SJSA1 (cell line): Measurements from ENCODE around the gene IMMP2L. TPM values are rescaled to one million over a fixed set of nuclear protein-coding genes. Genes with fewer than 3 reads are reported as not detected.
A peak's percentile ranks its signal among the peaks of the same experiment; 100 is the strongest.

Experiments used
- DNase-seq, 2 experiments: peaks; one replicate each; pipeline ENCODE4 v3.0.0-alpha.2; 2015 to 2020; ENCODE audit warnings: low spot score in 2 of 2, low read depth in 1 of 2
- H3K27ac ChIP-seq: fragments of 250-450 bp; sonication (Bioruptor Pico); 2 replicates; pipeline ENCODE4 v1.5.1; 2020; ENCODE audit warnings: mild to moderate bottlenecking, moderate library complexity
- H3K27me3 ChIP-seq: fragments of 250-450 bp; sonication (Bioruptor Pico); replicated peaks from 2 replicates; pipeline ENCODE4 v1.5.1; 2020; ENCODE audit warnings: mild to moderate bottlenecking, moderate library complexity
- H3K36me3 ChIP-seq: fragments of 250-450 bp; sonication (Bioruptor Pico); 2 replicates; pipeline ENCODE4 v1.5.1; 2020; ENCODE audit warnings: mild to moderate bottlenecking
- H3K4me1 ChIP-seq: fragments of 250-450 bp; sonication (Bioruptor Pico); replicated peaks from 2 replicates; pipeline ENCODE4 v1.6.1; 2021; ENCODE audit warnings: mild to moderate bottlenecking
- H3K4me3 ChIP-seq: fragments of 250-450 bp; sonication (Bioruptor Pico); 2 replicates; pipeline ENCODE4 v1.5.1; 2020; ENCODE audit warnings: mild to moderate bottlenecking
- H3K9me3 ChIP-seq: fragments of 250-450 bp; sonication (Bioruptor Pico); replicated peaks from 2 replicates; pipeline ENCODE4 v1.5.1; 2020; ENCODE audit warnings: mild to moderate bottlenecking
- total RNA-seq: library from RNA; depleted of rRNA; stranded (reverse); fragments of >200 nt; shearing (Covaris generic); gene quantifications from 2 replicates; pipeline ENCODE4 v1.2.3, GENCODE V29; 2014

Gene IMMP2L
- total RNA-seq, 1 experiment from 2014 or later, result 16.2 TPM

- peak overlapping the region; percentile 81 for H3K27ac ChIP-seq
- no peak for DNase-seq
- no peaks in the 10 kb centered on the region for H3K27me3 ChIP-seq
- H3K4me1 ChIP-seq, result peaks cover 28% of the 10 kb centered on the region
- H3K36me3 ChIP-seq, result no peaks in the 10 kb centered on the region
- no peaks in the 10 kb centered on the region for H3K9me3 ChIP-seq
- no peak overlapping the region for H3K4me3 ChIP-seq
These were observed 423.7 kb downstream of the IMMP2L start for GRCh38 chr7:111138586-111138985.

GRCh38 chr7:111138193-111138569 is 424.1 kb downstream of the IMMP2L start:
- no peaks in the 10 kb centered on the region for H3K36me3 ChIP-seq
- H3K4me1 ChIP-seq, result peaks cover 31% of the 10 kb centered on the region
- no peaks in the 10 kb centered on the region for H3K9me3 ChIP-seq
- peak overlapping the region; percentile 81 for H3K27ac ChIP-seq
- no peak overlapping the region for H3K4me3 ChIP-seq
- peak; percentile 84 to 93 for DNase-seq
- no peaks in the 10 kb centered on the region for H3K27me3 ChIP-seq

GRCh38 chr7:111137296-111138192 is 424.7 kb downstream of the IMMP2L start:
- Histone ChIP-seq H3K4me1 (peaks cover 37% of the 10 kb centered on the region), H3K27ac (peak overlapping the region; percentile 81), H3K4me3 (no peak overlapping the region), H3K36me3 (no peaks in the 10 kb centered on the region), H3K9me3 (no peaks in the 10 kb centered on the region), H3K27me3 (no peaks in the 10 kb centered on the region)
- peak in 1 of 2 experiments; percentile 68 for DNase-seq

- H3K4me3 ChIP-seq, result no peak overlapping the region
- H3K36me3 ChIP-seq, result no peaks in the 10 kb centered on the region
- H3K27me3 ChIP-seq, result no peaks in the 10 kb centered on the region
- H3K27ac ChIP-seq, result no peak overlapping the region
- H3K4me1 ChIP-seq, result peaks cover 25% of the 10 kb centered on the region
- H3K9me3 ChIP-seq, result no peaks in the 10 kb centered on the region
- peak in 1 of 2 experiments; percentile 31 for DNase-seq
These were observed 429.5 kb downstream of the IMMP2L start for GRCh38 chr7:111132833-111133232.

GRCh38 chr7:111129435-111129834 is 432.9 kb downstream of the IMMP2L start:
- no peak for DNase-seq
- Histone ChIP-seq H3K4me1 (peaks cover 19% of the 10 kb centered on the region), H3K36me3 (no peaks in the 10 kb centered on the region), H3K9me3 (no peaks in the 10 kb centered on the region), H3K27ac (no peak overlapping the region), H3K4me3 (no peak overlapping the region), H3K27me3 (no peaks in the 10 kb centered on the region)

GRCh38 chr7:111126987-111127386 is 435.3 kb downstream of the IMMP2L start:
- H3K36me3 ChIP-seq, result no peaks in the 10 kb centered on the region
- H3K4me1 ChIP-seq, result peaks cover 7% of the 10 kb centered on the region
- peak in 1 of 2 experiments; percentile 38 for DNase-seq

GRCh38 chr7:111115966-111116365 is 446.3 kb downstream of the IMMP2L start:
- H3K4me1 ChIP-seq, result peaks cover 26% of the 10 kb centered on the region
- no peaks in the 10 kb centered on the region for H3K27me3 ChIP-seq
- no peak for DNase-seq
- H3K36me3 ChIP-seq, result no peaks in the 10 kb centered on the region
- no peak overlapping the region for H3K4me3 ChIP-seq
- no peaks in the 10 kb centered on the region for H3K9me3 ChIP-seq
- no peak overlapping the region for H3K27ac ChIP-seq

More at GRCh38 chr7:111126987-111127386, 435.3 kb downstream of the IMMP2L start:
- H3K27ac ChIP-seq, result no peak overlapping the region
- no peaks in the 10 kb centered on the region for H3K27me3 ChIP-seq
- H3K9me3 ChIP-seq, result no peaks in the 10 kb centered on the region
- H3K4me3 ChIP-seq, result no peak overlapping the region

- Histone ChIP-seq H3K4me1 (peaks cover 26% of the 10 kb centered on the region), H3K27ac (peak overlapping the region; percentile 83), H3K36me3 (no peaks in the 10 kb centered on the region), H3K4me3 (no peak overlapping the region), H3K27me3 (no peaks in the 10 kb centered on the region), H3K9me3 (no peaks in the 10 kb centered on the region)
- peak in 1 of 2 experiments; percentile 82 for DNase-seq
These were observed 448.9 kb downstream of the IMMP2L start for GRCh38 chr7:111113263-111114017.

- DNase-seq, result peak in 1 of 2 experiments; percentile 60
- Histone ChIP-seq H3K4me3 (no peak overlapping the region), H3K9me3 (no peaks in the 10 kb centered on the region), H3K36me3 (no peaks in the 10 kb centered on the region), H3K27me3 (no peaks in the 10 kb centered on the region), H3K4me1 (peaks cover 26% of the 10 kb centered on the region), H3K27ac (peak overlapping the region; percentile 83)
These were observed 449.9 kb downstream of the IMMP2L start for GRCh38 chr7:111112439-111112838.

GRCh38 chr7:111108496-111108895 is 453.8 kb downstream of the IMMP2L start:
- H3K27me3 ChIP-seq, result no peaks in the 10 kb centered on the region
- DNase-seq, result no peak
- no peaks in the 10 kb centered on the region for H3K36me3 ChIP-seq
- H3K9me3 ChIP-seq, result no peaks in the 10 kb centered on the region
- H3K4me3 ChIP-seq, result no peak overlapping the region
- peaks cover 16% of the 10 kb centered on the region for H3K4me1 ChIP-seq
- H3K27ac ChIP-seq, result no peak overlapping the region

- H3K36me3 ChIP-seq, result no peaks in the 10 kb centered on the region
- H3K27me3 ChIP-seq, result no peaks in the 10 kb centered on the region
- no peak overlapping the region for H3K4me3 ChIP-seq
- H3K4me1 ChIP-seq, result peaks cover 11% of the 10 kb centered on the region
- no peak overlapping the region for H3K27ac ChIP-seq
- no peaks in the 10 kb centered on the region for H3K9me3 ChIP-seq
- DNase-seq, result no peak
These were observed 454.3 kb downstream of the IMMP2L start for GRCh38 chr7:111108000-111108399.

GRCh38 chr7:111107579-111107978 is 454.7 kb downstream of the IMMP2L start:
- Histone ChIP-seq H3K4me3 (no peak overlapping the region), H3K9me3 (no peaks in the 10 kb centered on the region), H3K36me3 (no peaks in the 10 kb centered on the region), H3K27me3 (no peaks in the 10 kb centered on the region), H3K4me1 (peaks cover 7% of the 10 kb centered on the region), H3K27ac (no peak overlapping the region)
- DNase-seq, result no peak

- no peaks in the 10 kb centered on the region for H3K9me3 ChIP-seq
- H3K27ac ChIP-seq, result no peak overlapping the region
- DNase-seq, result no peak
- H3K36me3 ChIP-seq, result no peaks in the 10 kb centered on the region
- no peak overlapping the region for H3K4me3 ChIP-seq
- H3K4me1 ChIP-seq, result no peaks in the 10 kb centered on the region
- no peaks in the 10 kb centered on the region for H3K27me3 ChIP-seq
These were observed 457.0 kb downstream of the IMMP2L start for GRCh38 chr7:111105269-111105668.

- H3K4me3 ChIP-seq, result no peak overlapping the region
- no peak overlapping the region for H3K27ac ChIP-seq
- H3K27me3 ChIP-seq, result no peaks in the 10 kb centered on the region
- no peaks in the 10 kb centered on the region for H3K36me3 ChIP-seq
- no peaks in the 10 kb centered on the region for H3K4me1 ChIP-seq
- H3K9me3 ChIP-seq, result no peaks in the 10 kb centered on the region
- no peak for DNase-seq
These were observed 457.6 kb downstream of the IMMP2L start for GRCh38 chr7:111104710-111105109.
